NCI-H146 treated with DMSO at 0.1 percent for 48 hours (cell line): ENCODE results near the gene SMPD2.

Experiments used
- DNase-seq: peaks from one replicate; lab custom pipeline; 2025; ENCODE audit not compliant: unreplicated experiment; lab: John Stamatoyannopoulos, UW

The SMPD2 gene

DNA sequence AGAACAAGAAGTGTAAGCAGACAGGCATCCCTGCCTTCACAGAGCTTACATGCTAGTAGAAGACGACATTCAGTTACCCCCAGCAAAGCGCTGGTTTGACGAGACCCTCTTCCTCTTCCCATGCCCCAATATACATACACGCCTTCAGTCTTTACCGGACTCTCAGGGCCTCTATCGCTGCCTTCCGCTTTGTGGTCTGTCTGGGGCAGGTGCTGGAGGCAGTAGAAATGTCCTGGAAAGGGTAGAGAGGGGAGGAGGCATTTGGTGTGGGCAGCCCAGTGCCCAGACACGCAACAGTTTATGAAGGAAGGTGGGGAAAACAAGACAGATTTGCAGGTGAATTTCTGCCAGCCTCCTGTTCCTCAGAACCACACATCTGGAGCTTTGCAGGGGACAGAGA is 6.0 kb downstream of the SMPD2 start:
- no peak for DNase-seq

- no peak for DNase-seq
Measured at GRCh38 chr6:109447087-109447486, 6.6 kb downstream of the SMPD2 start.

DNA sequence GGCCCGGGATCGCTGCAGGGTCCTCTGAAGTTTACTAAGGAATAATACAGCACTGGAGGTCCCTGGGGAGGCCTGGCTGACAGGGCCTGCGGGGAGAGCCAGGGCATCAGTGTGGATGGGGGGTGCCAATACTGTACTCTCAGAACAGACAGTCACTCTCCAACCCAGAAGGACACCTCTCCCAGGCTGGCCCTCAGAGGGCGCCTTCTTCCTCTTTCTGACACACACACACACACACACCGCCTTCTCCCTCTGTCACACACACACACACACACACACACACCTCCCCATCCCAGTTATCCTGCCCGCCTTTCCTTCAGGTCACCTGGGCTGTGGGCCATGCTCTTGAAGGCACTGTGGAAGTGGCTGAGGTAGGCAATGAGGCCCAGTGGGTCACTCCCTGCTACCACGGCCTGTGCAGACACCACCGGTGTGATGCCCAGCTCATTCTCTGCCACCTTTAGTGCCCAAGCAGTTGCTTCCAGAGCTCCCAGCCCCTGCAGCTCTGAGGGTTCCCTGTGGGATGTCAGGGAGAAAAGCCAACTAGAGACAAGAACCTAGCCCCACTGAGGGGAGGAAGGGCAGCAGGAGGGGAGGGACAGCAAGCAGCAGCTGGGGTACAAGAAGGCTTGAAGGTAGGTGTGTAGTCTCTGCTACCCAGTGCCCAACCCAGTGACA is 7.5 kb downstream of the SMPD2 start:
- DNase-seq = no peak

DNA sequence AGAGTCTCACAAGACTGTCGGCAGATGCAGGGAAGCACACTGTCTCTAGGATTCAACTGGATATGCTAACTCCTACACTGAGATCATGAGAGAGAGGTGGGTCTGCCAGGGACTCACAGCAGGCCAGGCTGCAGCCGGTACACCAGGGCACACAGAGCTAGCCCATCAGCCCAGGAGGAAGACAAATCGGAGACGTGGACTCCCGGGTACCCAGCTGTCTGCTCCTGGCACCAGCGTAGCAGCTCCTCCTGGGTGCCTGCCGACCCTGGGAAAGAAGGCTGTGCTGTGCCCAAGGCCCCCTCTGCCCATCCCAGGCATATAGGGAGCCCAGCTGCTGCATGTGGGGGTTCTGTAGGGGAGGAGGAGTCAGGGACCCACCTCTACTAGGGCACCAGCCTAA is 8.1 kb downstream of the SMPD2 start:
- DNase-seq = no peak

GRCh38 chr6:109449064-109449794 is 8.7 kb downstream of the SMPD2 start:
- DNase-seq = no peak

DNA sequence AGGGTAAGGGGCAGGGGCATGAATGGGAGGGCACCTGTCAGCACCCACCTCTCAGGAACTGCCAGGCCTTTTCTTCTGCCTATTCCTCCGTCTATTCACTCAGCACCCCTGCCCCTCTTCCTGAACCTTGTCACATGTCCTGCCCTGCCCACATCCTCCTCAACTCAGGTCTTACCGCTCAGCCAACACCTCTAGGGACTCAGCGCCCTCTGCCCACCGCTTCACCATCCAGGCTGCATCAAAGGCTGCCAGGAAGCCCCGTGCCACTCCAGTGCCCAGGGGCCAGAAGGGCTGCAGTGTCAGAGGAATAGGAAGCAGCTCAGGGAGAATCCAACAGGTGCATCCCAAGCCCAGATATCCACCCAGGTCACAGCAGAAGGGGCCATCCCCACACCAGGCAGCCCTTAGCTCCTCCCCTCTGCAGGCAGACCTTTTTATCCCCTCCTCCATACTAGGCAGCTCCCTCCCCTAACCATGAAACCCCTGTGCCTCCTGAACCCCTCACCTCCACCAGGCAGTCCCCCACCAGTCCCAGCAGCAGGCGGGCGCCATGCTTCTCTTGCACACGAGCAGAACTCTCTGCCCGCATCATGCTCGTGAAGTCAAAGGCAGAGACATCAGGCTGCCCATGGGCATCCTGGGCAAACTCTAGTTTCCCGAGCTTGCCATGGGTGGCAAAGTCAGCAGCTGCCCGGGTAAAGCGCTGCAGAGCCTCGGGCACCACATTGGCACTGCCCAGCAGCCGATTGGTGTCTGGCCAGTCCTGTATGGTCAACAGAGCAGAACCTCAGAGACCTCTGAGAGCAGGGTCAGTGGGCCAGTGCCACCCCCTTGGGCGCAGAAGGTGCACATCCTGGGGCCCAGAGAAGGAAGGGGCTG is 9.5 kb downstream of the SMPD2 start:
- no peak for DNase-seq

- no peak for DNase-seq
Measured at GRCh38 chr6:109450801-109451200, 10.3 kb downstream of the SMPD2 start.

DNA sequence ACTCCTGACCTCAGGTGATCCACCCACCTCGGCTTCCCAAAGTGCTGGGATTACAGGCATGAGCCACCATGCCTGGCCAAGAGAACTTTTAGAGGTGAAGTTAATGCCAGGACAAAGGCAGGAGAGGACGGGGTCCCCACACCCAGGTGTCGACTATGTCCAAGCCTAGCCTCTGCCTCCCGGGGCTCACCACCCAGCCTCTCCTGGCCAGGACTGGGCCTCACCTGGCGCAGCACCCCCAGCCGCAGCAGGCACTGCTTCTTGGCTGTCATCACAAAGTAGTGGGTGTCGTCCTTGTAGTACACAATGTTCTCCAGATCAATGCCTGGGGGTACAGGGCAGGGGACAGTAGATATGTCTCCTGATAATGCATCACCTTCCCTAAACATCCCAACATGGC is 10.9 kb downstream of the SMPD2 start:
- DNase-seq = no peak

DNA sequence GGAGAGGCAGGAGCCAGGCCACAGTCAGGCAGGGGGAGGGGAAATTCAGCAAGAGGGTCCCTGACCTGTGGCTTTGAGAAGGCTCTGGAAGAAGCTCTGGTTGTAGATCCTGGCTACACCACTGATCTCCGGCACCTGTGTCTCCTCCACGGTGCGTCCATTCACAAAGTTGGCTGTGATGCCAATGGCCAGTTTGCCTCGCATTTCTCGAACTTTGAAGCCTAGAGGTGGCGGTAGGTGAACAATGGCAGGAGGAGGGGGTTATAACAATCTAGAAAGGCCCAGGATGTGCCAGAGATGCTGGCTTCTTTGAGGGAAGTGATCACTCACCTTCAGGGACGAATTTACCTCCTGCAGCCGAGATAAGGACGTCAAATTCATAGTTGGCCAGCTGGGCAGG is 11.7 kb downstream of the SMPD2 start:
- DNase-seq = no peak

DNA sequence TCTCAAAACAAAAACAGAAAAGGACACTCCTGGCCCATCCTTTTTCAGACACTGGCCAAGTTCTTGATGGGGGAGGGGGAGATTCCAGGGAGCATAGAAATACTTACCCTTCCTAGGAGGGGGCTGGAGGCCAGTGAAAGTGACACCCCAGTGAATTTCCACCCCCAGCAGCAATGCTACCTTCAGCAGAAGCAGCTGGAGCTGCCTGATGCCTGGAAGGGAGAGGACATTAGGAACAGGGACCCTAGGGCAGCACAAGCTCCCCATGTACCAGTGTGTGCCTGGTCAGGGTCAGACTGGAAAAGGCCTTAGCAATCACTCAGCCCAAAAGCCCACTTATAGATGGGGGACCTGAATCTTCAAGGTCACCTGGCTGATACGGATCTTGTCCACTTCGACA is 12.6 kb downstream of the SMPD2 start:
- DNase-seq = no peak

GRCh38 chr6:109453594-109454495 is 13.3 kb downstream of the SMPD2 start:
- DNase-seq = no peak

- DNase-seq = no peak
Measured at GRCh38 chr6:109454496-109455436, 14.2 kb downstream of the SMPD2 start.

DNA sequence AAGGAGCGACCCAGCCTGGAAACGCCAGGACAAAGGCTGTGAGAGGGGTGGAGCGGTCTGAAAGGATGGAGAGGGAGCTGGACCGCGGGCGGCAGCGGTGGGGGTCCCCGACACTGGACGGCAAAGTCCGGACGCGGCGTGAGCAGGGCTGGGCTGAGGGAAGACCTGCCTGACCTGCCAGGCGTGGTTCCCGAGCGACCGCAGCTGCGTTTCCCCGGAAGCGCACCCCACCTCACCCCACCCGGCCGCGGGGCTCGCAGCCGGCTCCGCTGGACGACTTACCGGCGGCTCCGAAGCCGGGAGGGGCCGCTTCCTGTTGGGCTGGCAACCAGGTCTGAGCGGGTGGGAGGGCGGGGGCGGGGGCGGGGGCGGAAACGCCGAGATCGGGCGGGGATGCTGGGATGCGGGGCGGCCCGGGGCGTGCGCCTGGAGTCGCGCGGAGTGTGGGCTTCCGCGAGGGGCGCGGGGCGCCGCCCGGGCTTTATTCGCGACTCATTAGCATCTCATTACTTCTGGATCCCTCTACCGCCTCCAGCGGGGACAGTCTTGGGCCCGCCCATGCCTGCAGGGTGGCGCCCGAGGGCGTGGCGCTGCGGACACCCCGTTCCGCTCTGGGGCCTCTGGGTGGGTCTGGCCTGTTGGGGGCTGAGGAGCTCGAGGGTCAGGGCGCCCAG is 15.1 kb downstream of the SMPD2 start, which contains the start of gene MICAL1:
MICAL1 (minus strand) TSS at position 336 of the 674 bp plus-strand sequence. CDS start 1,576 bp downstream, outside the sequence.
- peak; percentile 52 for DNase-seq

DNA sequence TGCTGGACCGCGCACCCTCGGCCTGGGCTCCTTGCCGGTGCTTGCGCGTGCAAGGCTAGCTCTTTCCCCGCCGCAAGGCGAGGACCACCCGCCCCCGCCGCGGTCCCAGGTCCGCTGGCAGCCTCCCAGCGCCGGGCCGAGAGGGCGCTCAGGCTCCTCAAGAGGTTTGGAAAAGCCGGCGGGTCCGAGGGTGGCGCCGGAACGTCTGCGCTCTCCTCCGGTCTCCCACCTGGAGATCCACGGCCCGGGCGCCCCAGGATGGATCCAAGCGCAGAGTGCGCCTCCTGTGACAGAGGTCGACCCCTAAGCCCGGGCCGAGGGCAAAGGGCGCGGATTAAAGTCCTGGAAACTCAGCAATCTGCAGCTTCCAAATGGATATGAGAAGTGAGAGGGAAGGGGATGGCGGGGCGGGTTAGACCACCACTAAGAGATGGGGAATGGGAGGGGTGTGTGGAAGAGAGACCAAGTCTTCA is 15.6 kb downstream of the SMPD2 start:
- DNase-seq = no peak

- no peak for DNase-seq
Measured at GRCh38 chr6:109456710-109457561, 16.4 kb downstream of the SMPD2 start.

GRCh38 chr6:109457562-109457996 is 17.1 kb downstream of the SMPD2 start:
- no peak for DNase-seq

DNA sequence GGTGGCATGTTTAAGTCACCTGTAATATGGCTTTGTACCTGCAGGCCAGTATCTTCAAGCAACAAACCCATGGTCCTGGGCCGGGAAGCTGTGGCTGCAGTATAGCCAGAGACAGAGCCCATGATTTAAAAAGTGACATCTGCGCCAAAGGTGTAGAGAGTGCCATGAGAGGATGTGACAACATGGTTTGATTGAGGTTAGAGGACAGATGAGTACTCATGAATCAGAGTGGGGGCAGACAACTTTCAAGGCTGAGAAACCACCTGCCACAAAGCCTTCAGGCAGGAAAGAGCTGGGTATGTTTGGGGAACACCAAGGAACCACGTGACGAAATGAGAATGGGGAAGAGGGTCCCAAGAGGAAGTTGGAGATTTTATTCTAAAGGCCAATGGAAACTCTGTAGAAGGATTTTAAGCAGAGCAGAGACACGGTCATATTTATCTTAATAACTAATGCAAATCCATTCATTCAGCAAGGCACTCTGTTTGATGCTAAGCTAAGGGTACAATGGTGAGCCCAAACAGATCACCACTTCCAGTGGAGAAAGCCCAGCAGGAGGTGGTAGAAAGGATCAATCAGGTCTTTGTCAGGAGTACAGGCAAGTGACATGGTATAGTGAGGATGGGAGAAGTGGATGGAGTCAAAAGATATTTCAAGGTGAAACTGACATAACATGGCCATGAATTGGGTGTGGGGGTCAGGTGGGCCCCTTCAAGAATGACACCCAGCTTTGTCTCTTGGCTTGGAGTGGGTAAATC is 18.4 kb downstream of the SMPD2 start:
- peak; percentile 55 for DNase-seq
